ENCODE measurements around the gene MEAF6. TPM values are rescaled to one million over a fixed set of nuclear protein-coding genes. Genes with fewer than 3 reads are reported as not detected.

The MEAF6 gene
- total RNA-seq, 1 donor from 2014 or later = 127 TPM

DNA sequence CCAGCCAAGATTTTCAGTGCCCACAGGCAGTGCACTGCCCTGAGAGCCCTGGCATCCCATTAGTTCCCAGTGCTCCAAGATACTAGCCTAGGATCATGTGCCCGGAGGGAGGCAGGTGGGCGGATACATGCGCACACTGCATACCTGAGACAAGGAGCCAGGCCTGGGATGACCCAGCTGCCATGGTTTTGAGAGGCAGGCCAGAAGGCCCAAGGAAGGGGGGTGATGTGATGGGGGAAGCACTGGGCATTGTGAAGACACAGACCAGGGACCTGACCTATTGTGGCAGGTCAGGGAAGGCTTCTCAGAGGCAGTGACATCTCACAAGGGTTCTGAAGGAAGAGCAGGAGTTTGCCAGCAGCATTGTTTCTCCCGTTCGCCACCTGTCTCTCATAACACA, 36.6 kb downstream of the MEAF6 start:
- Histone ChIP-seq H3K27me3 (peaks cover 19% of the 10 kb centered on the region), H2AFZ (replicated peaks) (no peak overlapping the region), H3K9me3 (ENCODE audit: low read depth) (no peaks in the 10 kb centered on the region), H3K4me1 (peaks cover 4% of the 10 kb centered on the region), H3K27ac (no peak overlapping the region), H3K9ac (no peak overlapping the region), H3K4me3 (no peak overlapping the region), H3K36me3 (no peaks in the 10 kb centered on the region), H3K4me2 (no peak overlapping the region), H4K20me1 (ENCODE audit: low read depth) (peaks cover 3% of the 10 kb centered on the region), H3K79me2 (ENCODE audit: low read depth) (no peaks in the 10 kb centered on the region), H3F3A (ENCODE audit: low read depth) (no peaks in the 10 kb centered on the region)
- Mint-ChIP-seq H3K4me3 (peak overlapping the region; percentile 18), H3K27me3 (ENCODE audit: insufficient read depth, low read depth) (peaks cover 12% of the 10 kb centered on the region), H3K4me1 (peaks cover 34% of the 10 kb centered on the region), H3K36me3 (no peaks in the 10 kb centered on the region), H3K27ac (peak overlapping the region; percentile 69), H3K9me3 (no peaks in the 10 kb centered on the region)
- no peak for DNase-seq (ENCODE audit: low spot score)
- TF ChIP-seq EZH2phosphoT487 (IDR thresholded peaks at IDR 0.05) = no peak
- no peak for TF ChIP-seq EZH2 (IDR thresholded peaks at IDR 0.05)
- TF ChIP-seq CTCF (IDR thresholded peaks at IDR 0.05) = no peak

- no peaks in the 10 kb centered on the region for H3K36me3 ChIP-seq
- no peak overlapping the region for H3K27ac ChIP-seq
- H3K9me3 ChIP-seq (ENCODE audit: low read depth) = no peaks in the 10 kb centered on the region
- no peaks in the 10 kb centered on the region for H3K79me2 ChIP-seq (ENCODE audit: low read depth)
- H3F3A ChIP-seq (ENCODE audit: low read depth) = no peaks in the 10 kb centered on the region
- H2AFZ ChIP-seq (replicated peaks) = no peak overlapping the region
- H3K36me3 Mint-ChIP-seq = no peaks in the 10 kb centered on the region
- H3K4me2 ChIP-seq = peak overlapping the region; percentile 13
- H3K4me3 Mint-ChIP-seq = peak overlapping the region; percentile 27
- peaks cover 25% of the 10 kb centered on the region for H3K27me3 ChIP-seq
- H4K20me1 ChIP-seq (ENCODE audit: low read depth) = peaks cover 3% of the 10 kb centered on the region
- DNase-seq (ENCODE audit: low spot score) = no peak
- TF ChIP-seq EZH2phosphoT487 (IDR thresholded peaks at IDR 0.05) = no peak
- TF ChIP-seq CTCF (IDR thresholded peaks at IDR 0.05) = no peak
- no peak for TF ChIP-seq EZH2 (IDR thresholded peaks at IDR 0.05)
- H3K4me3 ChIP-seq = no peak overlapping the region
- H3K27me3 Mint-ChIP-seq (ENCODE audit: insufficient read depth, low read depth) = peaks cover 18% of the 10 kb centered on the region
- H3K9ac ChIP-seq = no peak overlapping the region
- H3K4me1 ChIP-seq = peaks cover 4% of the 10 kb centered on the region
- no peaks in the 10 kb centered on the region for H3K9me3 Mint-ChIP-seq
- H3K27ac Mint-ChIP-seq = peak overlapping the region; percentile 37
- H3K4me1 Mint-ChIP-seq = peaks cover 35% of the 10 kb centered on the region
These were observed 37.2 kb downstream of the MEAF6 start for GRCh38 chr1:37477198-37477931.

DNA sequence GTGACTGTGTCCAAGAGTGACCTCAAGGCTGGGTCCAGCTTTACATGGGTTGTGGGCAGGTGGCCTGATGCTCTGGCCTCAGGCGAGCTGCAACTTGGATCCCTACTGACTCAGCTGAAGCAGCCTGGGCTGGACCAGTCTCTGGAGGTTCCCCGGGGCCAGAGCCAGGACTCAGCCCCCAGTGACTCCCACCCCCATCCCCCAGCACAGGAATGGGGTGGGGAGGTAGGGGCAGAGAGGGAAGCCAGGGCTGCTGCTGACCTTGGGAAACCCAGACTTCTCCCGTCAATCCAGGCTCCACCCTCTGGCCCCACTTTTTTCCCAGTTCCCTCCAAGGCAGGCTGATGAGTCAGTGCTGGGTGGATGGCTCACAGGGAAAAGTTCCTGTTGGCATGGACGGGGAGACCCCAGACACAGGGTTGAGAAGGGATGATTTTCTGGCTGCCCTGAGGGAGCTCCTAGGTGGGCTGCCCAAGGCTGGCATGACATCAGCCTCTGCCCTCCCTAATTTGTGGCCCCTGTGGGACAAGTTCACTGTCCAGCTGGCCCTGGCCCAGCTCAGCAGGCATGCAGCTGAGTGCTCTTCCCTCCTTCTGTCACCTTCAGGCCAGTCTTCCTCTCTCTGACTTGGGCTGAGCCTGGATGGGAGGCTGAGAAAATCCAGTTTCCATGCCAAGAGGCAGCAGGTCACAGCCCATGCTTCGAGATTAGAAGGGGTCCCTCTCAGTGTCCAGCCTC, 37.9 kb downstream of the MEAF6 start:
- H3K36me3 Mint-ChIP-seq = no peaks in the 10 kb centered on the region
- Histone ChIP-seq H3K27ac (no peak overlapping the region), H3K4me3 (no peak overlapping the region), H3K79me2 (ENCODE audit: low read depth) (no peaks in the 10 kb centered on the region), H3K27me3 (peaks cover 33% of the 10 kb centered on the region), H3K4me2 (peak overlapping the region; percentile 13), H3K36me3 (no peaks in the 10 kb centered on the region), H4K20me1 (ENCODE audit: low read depth) (peaks cover 3% of the 10 kb centered on the region), H3K4me1 (peaks cover 9% of the 10 kb centered on the region), H2AFZ (replicated peaks) (no peak overlapping the region), H3F3A (ENCODE audit: low read depth) (peaks cover 3% of the 10 kb centered on the region), H3K9me3 (ENCODE audit: low read depth) (no peaks in the 10 kb centered on the region), H3K9ac (no peak overlapping the region)
- H3K27me3 Mint-ChIP-seq (ENCODE audit: insufficient read depth, low read depth) = peaks cover 17% of the 10 kb centered on the region
- H3K9me3 Mint-ChIP-seq = no peaks in the 10 kb centered on the region
- TF ChIP-seq CTCF (IDR thresholded peaks at IDR 0.05) (no peak), EZH2 (IDR thresholded peaks at IDR 0.05) (no peak), EZH2phosphoT487 (IDR thresholded peaks at IDR 0.05) (no peak)
- H3K4me3 Mint-ChIP-seq = peak overlapping the region; percentile 46
- H3K4me1 Mint-ChIP-seq = peaks cover 43% of the 10 kb centered on the region
- peak overlapping the region; percentile 37 for H3K27ac Mint-ChIP-seq
- DNase-seq (ENCODE audit: low spot score) = no peak
